ENCODE data around the gene B4GALT3. TPM values are rescaled to one million over a fixed set of nuclear protein-coding genes. Genes with fewer than 3 reads are reported as not detected.
A peak's percentile ranks its signal among the peaks of the same experiment; 100 is the strongest.

The B4GALT3 gene
- total and polyA plus RNA-seq, 9 of the 15 experiments (the other 6 are each of a cell fraction or from before 2014, with no cell fraction given): 31.2 to 103 (median 46.1) TPM

DNA sequence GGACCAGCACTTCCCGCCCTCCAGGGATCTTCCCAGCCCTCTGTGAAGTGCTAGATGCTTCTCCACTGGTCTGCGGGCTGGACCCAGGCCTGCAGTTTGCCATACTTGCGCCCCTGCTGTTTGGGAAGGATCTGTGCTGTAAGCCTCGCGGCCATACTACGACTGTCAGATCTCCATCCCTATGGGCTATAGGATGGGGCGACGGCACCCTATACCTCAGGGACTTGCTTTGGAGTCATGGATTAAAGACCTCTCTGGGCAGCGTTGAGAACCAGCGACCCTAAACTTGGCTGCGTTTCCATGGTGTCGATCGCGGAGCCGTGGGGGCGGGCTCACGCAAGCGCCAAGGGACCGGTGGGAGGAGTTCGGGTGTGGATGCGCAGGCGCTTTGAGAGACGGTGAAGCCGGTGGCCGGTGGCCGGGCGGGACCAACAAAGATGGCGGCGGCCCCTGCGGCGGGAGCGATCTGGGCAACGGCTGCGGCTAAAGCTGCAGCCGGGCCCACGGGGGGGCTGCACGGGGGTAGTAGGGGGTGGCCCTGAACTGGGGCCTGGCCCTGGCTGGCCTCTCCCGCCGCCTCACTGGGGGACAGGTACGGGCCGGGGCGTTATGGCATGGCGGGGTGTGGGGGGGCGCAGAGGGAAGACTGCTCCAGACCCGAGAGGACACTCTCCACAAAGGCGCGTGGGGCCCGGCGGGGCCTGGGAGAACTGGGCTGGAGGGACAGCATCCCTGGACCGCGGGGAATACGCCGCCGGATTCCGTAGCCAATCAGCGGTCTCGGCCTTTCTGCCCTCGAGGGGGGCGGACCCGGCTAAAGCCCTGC is 18.0 kb downstream of the B4GALT3 start, which contains the start of gene USP21 (continued):
- TF ChIP-seq, protein P1, sequence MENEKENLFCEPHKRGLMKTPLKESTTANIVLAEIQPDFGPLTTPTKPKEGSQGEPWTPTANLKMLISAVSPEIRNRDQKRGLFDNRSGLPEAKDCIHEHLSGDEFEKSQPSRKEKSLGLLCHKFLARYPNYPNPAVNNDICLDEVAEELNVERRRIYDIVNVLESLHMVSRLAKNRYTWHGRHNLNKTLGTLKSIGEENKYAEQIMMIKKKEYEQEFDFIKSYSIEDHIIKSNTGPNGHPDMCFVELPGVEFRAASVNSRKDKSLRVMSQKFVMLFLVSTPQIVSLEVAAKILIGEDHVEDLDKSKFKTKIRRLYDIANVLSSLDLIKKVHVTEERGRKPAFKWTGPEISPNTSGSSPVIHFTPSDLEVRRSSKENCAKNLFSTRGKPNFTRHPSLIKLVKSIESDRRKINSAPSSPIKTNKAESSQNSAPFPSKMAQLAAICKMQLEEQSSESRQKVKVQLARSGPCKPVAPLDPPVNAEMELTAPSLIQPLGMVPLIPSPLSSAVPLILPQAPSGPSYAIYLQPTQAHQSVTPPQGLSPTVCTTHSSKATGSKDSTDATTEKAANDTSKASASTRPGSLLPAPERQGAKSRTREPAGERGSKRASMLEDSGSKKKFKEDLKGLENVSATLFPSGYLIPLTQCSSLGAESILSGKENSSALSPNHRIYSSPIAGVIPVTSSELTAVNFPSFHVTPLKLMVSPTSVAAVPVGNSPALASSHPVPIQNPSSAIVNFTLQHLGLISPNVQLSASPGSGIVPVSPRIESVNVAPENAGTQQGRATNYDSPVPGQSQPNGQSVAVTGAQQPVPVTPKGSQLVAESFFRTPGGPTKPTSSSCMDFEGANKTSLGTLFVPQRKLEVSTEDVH (IDR thresholded peaks at IDR 0.05; ENCODE audit: low read depth, partially characterized antibody): peak; percentile 53
- TF ChIP-seq CCNT2 (IDR thresholded peaks at IDR 0.05; ENCODE audit: borderline replicate concordance, extremely low read depth, insufficient read length, low read depth, low read length): peak; percentile 82
- TF ChIP-seq GABPB1 (CRISPR knock-in tag; IDR thresholded peaks at IDR 0.05): peak; percentile 70
- TF ChIP-seq, protein P2, sequence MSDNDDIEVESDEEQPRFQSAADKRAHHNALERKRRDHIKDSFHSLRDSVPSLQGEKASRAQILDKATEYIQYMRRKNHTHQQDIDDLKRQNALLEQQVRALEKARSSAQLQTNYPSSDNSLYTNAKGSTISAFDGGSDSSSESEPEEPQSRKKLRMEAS (CRISPR knock-in tag; IDR thresholded peaks at IDR 0.05): peak; percentile 66
- peak; percentile 78; the same call in 1 of the 2 replicates for TF ChIP-seq SP1 (CRISPR knock-in tag; IDR thresholded peaks at IDR 0.05)
- TF ChIP-seq SAP30 (IDR thresholded peaks at IDR 0.05; ENCODE audit: borderline replicate concordance, insufficient read depth, low read depth, low read length, poor library complexity, severe bottlenecking): peak; percentile 29
- TF ChIP-seq EP300 (IDR thresholded peaks at IDR 0.05; ENCODE audit: low read length): 0 out of 2 replicates have a peak, but pooled peaks have one; percentile 17
- TF ChIP-seq RFX7 (CRISPR knock-in tag; IDR thresholded peaks at IDR 0.05): no peak
- TF ChIP-seq TCF7 (IDR thresholded peaks at IDR 0.05; ENCODE audit: borderline replicate concordance): 0 out of 2 replicates have a peak, but pooled peaks have one; percentile 34
- TF ChIP-seq MYNN (IDR thresholded peaks at IDR 0.05): peak; percentile 4; the same call in 1 of the 2 replicates
- TF ChIP-seq MYNN (CRISPR knock-in tag; IDR thresholded peaks at IDR 0.05): no peak
- no peak for TF ChIP-seq SRSF9 (IDR thresholded peaks at IDR 0.05; ENCODE audit: borderline replicate concordance, low read depth, low read length)
- TF ChIP-seq TAF7 (tag; IDR thresholded peaks at IDR 0.05): peak; percentile 95
- peak; percentile 94 for TF ChIP-seq POLR2B (IDR thresholded peaks at IDR 0.05; ENCODE audit: low read depth, partially characterized antibody)
- TF ChIP-seq EP400 (IDR thresholded peaks at IDR 0.05): peak; percentile 63; the same call in 1 of the 2 replicates
- TF ChIP-seq, protein P3, sequence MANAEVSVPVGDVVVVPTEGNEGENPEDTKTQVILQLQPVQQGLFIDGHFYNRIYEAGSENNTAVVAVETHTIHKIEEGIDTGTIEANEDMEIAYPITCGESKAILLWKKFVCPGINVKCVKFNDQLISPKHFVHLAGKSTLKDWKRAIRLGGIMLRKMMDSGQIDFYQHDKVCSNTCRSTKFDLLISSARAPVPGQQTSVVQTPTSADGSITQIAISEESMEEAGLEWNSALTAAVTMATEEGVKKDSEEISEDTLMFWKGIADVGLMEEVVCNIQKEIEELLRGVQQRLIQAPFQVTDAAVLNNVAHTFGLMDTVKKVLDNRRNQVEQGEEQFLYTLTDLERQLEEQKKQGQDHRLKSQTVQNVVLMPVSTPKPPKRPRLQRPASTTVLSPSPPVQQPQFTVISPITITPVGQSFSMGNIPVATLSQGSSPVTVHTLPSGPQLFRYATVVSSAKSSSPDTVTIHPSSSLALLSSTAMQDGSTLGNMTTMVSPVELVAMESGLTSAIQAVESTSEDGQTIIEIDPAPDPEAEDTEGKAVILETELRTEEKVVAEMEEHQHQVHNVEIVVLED (CRISPR knock-in tag; IDR thresholded peaks at IDR 0.05): peak; percentile 34; the same call in 1 of the 2 replicates
- no peak for TF ChIP-seq KHSRP (IDR thresholded peaks at IDR 0.05)

Measured in K562 (cell line).